ENCODE results near the gene AP1M1.

The AP1M1 gene

DNA sequence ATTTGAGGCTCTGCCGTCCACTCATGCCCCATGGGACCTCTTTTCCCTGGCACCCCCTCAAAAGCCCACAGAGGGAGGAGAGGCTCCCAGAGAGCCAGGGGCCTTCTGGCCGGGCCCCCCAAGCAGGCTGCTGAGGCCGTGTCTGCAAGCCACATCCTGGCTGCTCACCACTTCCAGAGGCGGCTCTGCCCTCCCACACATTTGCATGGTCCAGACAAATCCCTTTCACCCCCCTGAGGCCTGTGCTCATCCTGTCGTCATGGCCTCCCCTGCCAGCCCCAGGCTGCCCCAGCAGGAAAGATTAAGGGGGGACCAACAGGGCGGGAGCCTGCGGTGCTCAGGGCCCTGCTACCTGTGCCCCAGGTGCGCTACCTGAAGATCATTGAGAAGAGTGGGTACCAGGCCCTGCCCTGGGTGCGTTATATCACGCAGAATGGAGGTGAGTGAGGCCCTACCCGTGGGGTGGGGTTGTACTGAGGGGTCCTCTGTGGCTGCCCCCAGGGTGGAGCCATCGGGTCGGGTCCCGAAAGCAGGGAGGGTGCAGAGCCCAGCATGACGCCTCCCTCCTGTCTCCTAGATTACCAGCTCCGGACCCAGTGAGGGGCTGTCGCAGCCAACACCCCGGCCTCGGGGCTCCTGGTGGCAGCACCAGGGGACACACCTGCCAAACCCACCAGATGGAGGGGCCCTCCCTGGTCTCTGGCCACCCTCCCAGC, 36.3 kb downstream of the AP1M1 start:
- no peak for DNase-seq

- no peak for DNase-seq
Measured at GRCh38 chr19:16234552-16235445, 37.1 kb downstream of the AP1M1 start.

GRCh38 chr19:16235811-16236652, 38.3 kb downstream of the AP1M1 start:
- no peak for DNase-seq

DNA sequence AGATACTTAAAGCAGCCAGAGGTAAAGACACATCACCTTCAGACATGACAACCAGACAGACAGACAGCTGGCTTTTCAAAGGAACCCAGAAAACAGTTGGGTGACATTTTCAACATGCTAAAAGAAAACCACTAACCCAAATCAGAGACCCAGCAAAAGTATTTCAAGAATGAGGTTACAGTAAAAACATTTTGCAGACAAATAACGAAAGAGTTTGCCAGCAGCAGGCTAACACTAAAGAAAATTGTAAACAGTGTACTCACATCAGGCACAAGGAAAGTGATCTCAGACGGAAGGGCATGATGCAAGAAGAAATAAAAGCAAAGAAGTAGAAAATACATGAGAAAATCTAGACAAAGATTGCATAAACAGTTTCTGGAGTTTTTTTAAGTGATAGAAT, 46.4 kb downstream of the AP1M1 start:
- DNase-seq = no peak

DNA sequence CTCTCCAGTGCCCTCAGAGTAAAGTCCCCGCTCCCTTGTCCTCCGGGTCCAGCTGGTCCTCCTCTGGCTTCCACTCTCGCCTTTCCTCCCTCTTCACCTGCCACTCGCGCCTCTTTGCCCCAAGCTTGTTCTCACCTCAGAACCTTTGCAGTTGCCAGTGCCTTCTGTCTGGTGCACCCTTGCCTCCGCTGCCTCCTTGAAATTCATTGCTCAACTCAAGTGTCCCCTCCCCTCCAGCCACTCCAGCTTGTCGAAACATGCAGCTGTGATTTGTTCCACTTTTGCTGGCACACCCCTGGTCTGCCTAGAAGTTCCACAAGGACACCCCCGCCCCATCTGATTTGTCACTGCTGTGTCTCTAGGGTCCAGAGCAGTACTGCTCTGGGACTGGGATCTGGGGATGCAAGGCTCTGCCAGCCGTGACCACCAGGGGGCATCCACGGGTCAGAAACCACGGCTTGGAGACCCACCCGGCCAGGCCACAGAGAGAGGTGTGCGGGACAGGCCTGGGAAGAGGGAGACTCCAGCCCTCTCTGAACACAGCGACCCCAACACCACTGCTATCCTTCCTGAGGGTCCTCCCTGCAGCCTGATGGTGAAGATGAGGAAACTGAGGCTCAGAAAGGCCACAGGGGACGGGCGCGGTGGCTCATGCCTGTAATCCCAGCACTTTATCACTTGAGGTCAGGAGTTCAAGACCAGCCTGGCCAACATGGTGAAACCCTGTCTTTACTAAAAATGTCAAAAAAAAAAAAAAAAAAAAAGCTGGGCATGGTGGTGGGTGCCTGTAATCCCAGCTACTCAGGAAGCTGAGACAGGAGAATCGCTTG, 49.9 kb downstream of the AP1M1 start:
- DNase-seq = peak; percentile 66

DNA sequence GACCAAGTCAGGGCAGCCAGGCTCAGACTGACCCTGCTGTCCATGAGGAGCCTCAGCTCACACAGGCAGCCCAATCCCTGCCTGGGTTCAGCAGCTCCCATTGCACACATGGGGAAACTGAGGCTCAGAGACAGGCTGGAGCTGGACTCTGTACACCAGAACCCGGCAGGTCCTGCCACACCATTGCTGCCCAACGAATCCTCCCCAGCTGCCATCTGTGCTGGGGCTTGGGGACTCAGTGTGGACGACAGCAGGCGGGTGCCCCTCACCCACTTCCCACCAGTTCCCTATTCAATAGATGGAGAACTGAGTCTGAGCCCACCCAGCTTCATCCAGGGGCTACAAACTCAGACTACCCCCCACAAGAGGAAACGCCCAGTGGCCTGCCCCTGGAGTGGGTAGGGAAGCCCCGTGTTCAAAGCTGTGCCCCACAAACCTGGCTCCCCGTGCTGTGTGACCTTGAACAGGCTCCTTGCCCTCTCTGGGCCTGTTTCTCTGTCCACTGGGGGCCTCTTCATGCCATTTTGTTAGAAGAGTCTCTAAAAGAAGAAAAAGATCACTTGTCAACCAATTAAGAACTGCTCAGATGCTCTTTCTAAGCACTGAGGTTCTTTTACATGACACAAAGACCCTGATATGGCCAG, 50.8 kb downstream of the AP1M1 start:
- no peak for DNase-seq

DNA sequence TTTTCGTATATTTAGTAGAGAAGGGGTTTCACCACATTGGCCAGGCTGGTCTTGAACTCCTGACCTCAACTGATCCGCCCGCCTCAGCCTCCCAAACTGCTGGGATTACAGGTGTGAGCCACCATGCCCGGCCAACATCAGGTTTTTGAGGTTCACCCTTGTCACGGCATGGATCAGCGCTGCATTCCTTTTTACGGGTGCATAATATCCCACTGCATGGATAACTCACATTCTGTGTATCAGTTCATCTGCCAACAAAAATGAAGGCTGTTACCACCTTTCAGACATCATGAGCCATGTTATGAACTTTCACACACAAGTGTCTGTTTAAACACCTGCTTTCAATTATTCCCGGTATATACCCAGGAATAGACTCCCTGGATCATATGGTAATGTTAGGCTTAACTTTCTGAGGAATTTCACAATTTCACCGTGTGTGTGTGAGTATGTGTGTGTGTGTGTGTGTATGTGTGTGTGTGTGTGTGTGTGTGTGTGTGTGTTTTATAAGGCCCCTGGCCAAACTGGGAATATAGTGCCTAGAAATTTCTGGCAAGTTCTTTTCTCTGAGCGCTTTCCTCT, 52.2 kb downstream of the AP1M1 start:
- no peak for DNase-seq

- DNase-seq = no peak
Measured at GRCh38 chr19:16252459-16253205, 54.9 kb downstream of the AP1M1 start.

DNA sequence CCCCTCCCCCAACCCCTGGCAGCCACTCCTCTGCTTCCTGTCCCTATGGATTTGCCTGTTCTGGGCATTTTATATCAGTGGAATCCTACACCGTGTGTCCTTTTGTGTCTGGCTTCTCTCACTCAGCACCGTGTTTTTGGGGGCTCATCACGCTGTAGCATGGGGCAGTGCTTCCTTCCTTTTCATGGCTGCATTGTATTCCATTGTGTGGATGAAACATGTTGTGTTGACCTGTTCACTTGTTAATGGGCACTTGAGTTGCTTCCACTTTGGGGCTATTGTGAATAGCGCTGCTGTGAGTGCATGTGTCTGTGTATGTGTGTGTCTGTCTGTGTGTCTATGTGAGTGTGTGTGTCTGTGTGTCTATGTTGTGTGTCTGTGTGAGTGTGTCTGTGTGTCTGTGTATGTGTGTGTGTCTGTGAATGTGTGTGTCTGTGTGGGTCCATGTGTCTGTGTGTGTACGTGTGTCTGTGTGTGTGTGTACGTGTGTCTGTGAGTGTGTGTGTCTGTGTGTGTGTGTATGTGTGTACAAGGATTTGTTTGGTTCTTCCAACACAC, 57.2 kb downstream of the AP1M1 start:
- no peak for DNase-seq

GRCh38 chr19:16257509-16258002, 59.8 kb downstream of the AP1M1 start:
- no peak for DNase-seq

DNA sequence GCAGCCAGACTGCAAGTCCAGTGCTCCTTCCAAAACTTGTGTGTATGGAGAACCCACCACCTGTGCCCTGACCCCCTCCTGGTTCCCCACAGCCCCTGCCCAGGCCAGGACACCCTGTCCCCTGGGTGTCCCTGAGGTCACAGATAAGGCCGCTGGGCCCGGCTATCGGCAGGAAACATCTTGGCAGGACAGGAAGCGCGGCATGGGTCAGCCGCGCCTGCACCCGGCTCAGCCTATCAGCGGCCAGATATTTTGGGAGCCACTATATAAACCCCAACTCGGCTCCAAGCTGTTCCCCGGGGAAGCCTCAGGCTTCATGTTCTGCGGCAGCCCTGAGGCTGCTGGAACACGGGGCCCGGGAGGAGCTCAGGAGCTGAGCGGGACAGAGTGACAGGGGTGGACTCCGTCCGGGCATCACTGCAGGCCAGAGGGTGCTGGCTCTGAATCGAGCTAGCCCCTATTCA, 60.8 kb downstream of the AP1M1 start:
- DNase-seq = no peak

DNA sequence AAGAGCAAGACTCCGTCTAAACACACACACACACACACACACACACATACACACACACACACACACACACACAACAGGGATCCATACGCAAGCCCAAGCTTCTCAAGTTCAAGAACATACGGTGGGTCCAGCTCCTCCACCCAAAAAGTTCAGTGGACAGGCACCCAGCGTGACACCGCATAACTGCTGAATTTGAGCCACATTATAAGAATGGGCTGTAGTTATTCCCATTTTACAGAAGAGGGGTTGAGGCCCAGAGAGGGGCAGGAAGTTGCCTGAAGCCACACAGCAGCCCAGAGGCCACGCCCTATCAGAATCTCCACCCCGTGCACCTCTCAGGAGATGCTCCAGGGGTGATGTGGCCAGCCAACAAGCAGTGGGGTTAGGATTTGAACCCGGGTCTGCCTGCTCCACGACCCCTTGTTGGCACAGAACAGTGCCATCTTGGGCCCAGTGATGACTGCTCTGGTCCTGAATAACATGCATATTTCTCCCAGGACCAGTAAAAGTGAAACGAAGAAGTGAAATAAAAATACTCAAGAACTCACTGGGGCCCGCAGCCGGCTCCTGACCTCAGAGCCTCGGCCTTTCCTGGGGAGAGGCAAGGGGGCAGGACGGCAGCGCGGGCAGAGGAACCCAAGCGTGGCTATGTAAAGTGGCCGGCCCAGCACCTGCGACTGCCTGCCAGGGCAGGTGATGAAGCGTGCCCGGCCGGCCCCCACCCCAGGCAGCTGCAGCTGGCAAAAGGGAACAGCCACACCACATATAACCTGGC, 61.9 kb downstream of the AP1M1 start:
- no peak for DNase-seq

- no peak for DNase-seq
Measured at GRCh38 chr19:16260160-16260811, 62.6 kb downstream of the AP1M1 start.

DNA sequence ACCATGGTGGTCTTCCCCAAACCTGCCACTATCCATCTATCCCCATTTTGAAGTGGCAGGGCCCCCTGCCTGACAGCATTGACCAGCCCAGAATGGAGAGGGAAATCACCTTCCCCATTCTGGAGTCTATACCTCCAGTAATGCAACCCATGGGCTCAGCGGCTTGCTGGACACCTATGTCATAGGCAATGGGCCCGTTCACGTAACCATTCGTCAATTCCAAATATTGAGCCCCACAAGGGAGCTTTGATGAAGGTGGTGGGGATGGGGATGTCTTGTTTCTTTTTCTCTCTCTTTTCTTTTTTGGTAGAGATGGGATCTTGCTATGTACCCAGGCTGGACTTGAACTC, 63.1 kb downstream of the AP1M1 start:
- DNase-seq = no peak

DNA sequence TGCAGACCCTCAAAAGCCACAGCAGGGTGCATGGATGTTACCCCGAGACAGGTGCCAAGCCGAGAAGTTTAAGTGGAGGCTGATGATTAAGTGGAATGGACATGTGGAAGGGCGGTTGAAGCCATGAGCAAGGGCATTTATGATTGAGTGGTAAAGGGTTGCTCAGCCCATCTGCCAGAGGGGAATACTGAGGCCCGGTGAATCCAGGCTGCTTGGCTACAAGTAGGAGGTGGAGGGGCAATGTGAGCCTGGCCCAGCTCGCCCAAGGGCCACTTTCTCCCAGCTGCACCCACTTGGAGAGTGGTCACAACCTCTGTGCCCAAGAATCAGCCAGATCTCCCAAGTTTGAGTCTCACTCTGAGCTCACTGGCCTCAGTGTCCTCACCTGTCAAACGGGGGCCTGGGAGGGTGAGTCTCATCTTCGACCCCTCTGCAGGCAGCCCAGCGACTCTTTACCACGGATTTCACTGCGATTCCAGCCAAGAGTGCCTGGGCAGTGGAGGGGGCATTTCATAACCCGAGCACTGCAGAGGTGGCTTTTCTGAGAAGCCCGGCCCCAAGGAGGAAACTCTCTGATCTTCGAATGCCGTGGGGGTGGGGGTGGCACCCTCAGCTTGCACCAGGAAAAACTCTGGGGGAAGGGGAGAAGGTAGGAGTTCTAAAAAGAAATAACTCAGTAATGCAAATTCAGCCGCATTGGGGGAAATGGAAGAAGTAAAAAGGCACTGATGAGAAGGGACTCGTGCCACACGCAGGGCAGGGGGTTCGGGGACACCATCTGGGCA, 64.1 kb downstream of the AP1M1 start:
- DNase-seq = no peak

DNA sequence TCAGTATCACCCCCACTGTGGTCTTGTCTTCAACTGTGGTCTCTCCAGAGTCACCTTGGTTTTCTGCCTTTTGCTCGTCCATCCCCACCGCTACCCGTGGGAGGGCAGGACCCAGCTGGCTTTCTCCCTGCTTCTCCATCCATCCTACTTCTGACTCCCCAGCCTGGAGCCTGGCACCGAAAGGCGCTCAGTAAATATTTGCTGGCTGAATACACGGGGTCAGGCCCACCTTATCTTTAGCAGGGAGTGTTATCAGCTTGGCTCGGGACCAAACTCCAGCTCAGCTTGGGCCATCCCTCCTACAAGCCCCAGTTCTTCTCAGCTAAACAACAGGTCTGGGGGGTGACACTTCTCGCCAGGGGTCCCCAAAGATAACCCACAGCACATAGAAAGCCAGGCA, 64.9 kb downstream of the AP1M1 start:
- DNase-seq = no peak

GRCh38 chr19:16263141-16263761, 65.5 kb downstream of the AP1M1 start:
- DNase-seq = no peak

GRCh38 chr19:16265205-16265604, 67.5 kb downstream of the AP1M1 start:
- no peak for DNase-seq

Measured in stimulated activated naive CD4-positive, alpha-beta T cell treated with Interleukin-2 at 50 U/mL for 16 hours (primary cell).